ENCODE data around the gene ANKRD55. TPM values are rescaled to one million over a fixed set of nuclear protein-coding genes. Genes with fewer than 3 reads are reported as not detected.

The ANKRD55 gene
- total and polyA plus RNA-seq, 2 donors (not counting 1 experiment from before 2014, with no cell fraction given), result 0.07 TPM; not detected in 1

DNA sequence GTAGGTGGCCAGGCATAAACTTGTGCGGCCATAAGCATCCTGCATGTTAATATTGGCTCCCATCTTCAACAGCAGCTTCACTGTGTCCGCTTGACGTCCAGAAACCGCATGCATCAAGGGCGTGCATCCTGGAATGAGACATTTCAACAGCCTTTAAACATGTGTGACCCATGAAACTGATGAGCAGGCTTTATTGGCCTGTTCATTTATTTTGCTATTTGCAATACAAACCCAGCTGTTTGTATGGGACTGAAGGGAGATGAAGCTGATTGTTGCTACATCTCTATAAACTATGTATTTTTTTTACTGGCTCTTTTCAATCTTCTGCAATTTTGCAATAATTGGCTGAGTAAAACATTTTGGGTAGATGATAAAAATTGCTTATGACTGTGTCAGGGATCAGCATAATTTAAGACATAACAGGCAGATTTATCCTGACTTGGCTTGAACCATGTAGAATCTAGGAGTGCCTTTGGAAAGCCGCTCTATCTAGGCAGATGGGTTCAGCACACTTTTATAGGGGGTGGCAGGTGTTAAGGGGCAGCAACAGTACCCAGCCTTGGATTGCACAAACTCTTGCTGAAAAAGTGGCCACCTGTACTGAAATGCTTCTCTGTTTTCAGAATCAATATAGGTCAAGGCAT is 56.9 kb downstream of the ANKRD55 start:
- Mint-ChIP-seq H3K9me3 (ENCODE audit: insufficient read depth) (no peaks in the 10 kb centered on the region), H3K27ac (no peak overlapping the region), H3K4me3 (no peak overlapping the region), H3K4me1 (no peaks in the 10 kb centered on the region), H3K27me3 (peaks cover 21% of the 10 kb centered on the region)
- Histone ChIP-seq H3K4me3 (ENCODE audit: control extremely low read depth in 1 of 5, extremely low read depth in 1 of 5, insufficient read depth in 1 of 5, low read depth in 2 of 5, low read length in 4 of 5) (no peak overlapping the region), H3K79me2 (ENCODE audit: control insufficient read depth, insufficient read depth, low read length) (no peaks in the 10 kb centered on the region), H3K36me3 (replicated peaks in 1 of 2; ENCODE audit: control extremely low read depth in 1 of 2, control insufficient read depth in 1 of 2, extremely low read depth in 1 of 2, insufficient read depth in 2 of 2, low read length in 1 of 2) (no peaks in the 10 kb centered on the region), H4K20me1 (ENCODE audit: control insufficient read depth, insufficient read depth, low read length, poor library complexity, severe bottlenecking) (no peaks in the 10 kb centered on the region), H3K27ac (ENCODE audit: low read length in 2 of 2) (no peak overlapping the region), H3K4me2 (replicated peaks; ENCODE audit: low read depth, low read length, poor library complexity, severe bottlenecking) (no peak overlapping the region), H3K4me1 (ENCODE audit: control insufficient read depth in 2 of 2, insufficient read depth in 2 of 2, low read length in 2 of 2) (no peaks in the 10 kb centered on the region), H3K9me3 (ENCODE audit: control extremely low read depth in 1 of 3, control insufficient read depth in 2 of 3, insufficient read depth in 1 of 3, low read length in 2 of 3) (no peaks in the 10 kb centered on the region), H2AFZ (ENCODE audit: insufficient read depth, low read depth, low read length, poor library complexity, severe bottlenecking) (no peak overlapping the region), H3K27me3 (replicated peaks in 1 of 4; ENCODE audit: control extremely low read depth in 1 of 4, control insufficient read depth in 3 of 4, insufficient read depth in 4 of 4, low read length in 3 of 4) (peaks cover 0 to 6% (median 0%) of the 10 kb centered on the region in 4 experiments), H3K9ac (ENCODE audit: low read length) (no peak overlapping the region)
- CTCF ChIA-PET, result no interaction called here
- intact Hi-C loops (cut with micrococcal nuclease), result no loop called here
- POLR2A ChIA-PET, result no interaction called here
- no peak for DNase-seq
- no peak for ATAC-seq (ENCODE audit: low read depth)
- TF ChIP-seq EZH2 (IDR thresholded peaks at IDR 0.05; ENCODE audit: borderline replicate concordance, insufficient read depth, low read depth, low read length, poor library complexity, severe bottlenecking), result no peak
- TF ChIP-seq, protein P1, sequence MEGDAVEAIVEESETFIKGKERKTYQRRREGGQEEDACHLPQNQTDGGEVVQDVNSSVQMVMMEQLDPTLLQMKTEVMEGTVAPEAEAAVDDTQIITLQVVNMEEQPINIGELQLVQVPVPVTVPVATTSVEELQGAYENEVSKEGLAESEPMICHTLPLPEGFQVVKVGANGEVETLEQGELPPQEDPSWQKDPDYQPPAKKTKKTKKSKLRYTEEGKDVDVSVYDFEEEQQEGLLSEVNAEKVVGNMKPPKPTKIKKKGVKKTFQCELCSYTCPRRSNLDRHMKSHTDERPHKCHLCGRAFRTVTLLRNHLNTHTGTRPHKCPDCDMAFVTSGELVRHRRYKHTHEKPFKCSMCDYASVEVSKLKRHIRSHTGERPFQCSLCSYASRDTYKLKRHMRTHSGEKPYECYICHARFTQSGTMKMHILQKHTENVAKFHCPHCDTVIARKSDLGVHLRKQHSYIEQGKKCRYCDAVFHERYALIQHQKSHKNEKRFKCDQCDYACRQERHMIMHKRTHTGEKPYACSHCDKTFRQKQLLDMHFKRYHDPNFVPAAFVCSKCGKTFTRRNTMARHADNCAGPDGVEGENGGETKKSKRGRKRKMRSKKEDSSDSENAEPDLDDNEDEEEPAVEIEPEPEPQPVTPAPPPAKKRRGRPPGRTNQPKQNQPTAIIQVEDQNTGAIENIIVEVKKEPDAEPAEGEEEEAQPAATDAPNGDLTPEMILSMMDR (IDR thresholded peaks at IDR 0.05), result no peak
- WGBS (ENCODE audit: insufficient coverage), result 93% methylated on average over 5 of the region's 6 CpGs

DNA sequence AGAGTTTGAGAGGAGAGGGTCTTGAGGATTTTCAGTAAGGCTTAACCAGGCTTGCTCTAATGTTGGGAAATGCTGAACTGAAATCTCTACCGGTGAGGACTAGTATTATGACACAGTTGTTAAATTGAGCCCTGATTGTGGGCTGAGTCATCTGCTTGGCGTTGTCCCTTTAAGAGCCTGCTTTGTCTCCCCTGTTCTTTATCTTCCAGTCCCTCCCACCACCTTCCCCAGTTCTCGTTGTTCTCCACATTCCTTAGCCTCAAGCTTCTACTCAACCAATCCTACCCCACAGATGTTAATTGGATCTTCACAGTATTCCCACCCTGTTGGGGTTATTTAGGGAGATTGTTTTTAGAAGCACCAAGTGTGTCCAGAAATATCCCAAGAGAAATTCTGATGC is 57.6 kb downstream of the ANKRD55 start:
- Histone ChIP-seq H4K20me1 (ENCODE audit: control insufficient read depth, insufficient read depth, low read length, poor library complexity, severe bottlenecking) (no peaks in the 10 kb centered on the region), H3K4me2 (replicated peaks; ENCODE audit: low read depth, low read length, poor library complexity, severe bottlenecking) (no peak overlapping the region), H3K27ac (ENCODE audit: low read length in 2 of 2) (no peak overlapping the region), H3K9ac (ENCODE audit: low read length) (no peak overlapping the region), H2AFZ (ENCODE audit: insufficient read depth, low read depth, low read length, poor library complexity, severe bottlenecking) (no peak overlapping the region), H3K27me3 (replicated peaks in 1 of 4; ENCODE audit: control extremely low read depth in 1 of 4, control insufficient read depth in 3 of 4, insufficient read depth in 4 of 4, low read length in 3 of 4) (peaks cover 0 to 6% (median 0%) of the 10 kb centered on the region in 4 experiments), H3K36me3 (replicated peaks in 1 of 2; ENCODE audit: control extremely low read depth in 1 of 2, control insufficient read depth in 1 of 2, extremely low read depth in 1 of 2, insufficient read depth in 2 of 2, low read length in 1 of 2) (no peaks in the 10 kb centered on the region), H3K9me3 (ENCODE audit: control extremely low read depth in 1 of 3, control insufficient read depth in 2 of 3, insufficient read depth in 1 of 3, low read length in 2 of 3) (no peaks in the 10 kb centered on the region), H3K4me3 (ENCODE audit: control extremely low read depth in 1 of 5, extremely low read depth in 1 of 5, insufficient read depth in 1 of 5, low read depth in 2 of 5, low read length in 4 of 5) (no peak overlapping the region), H3K79me2 (ENCODE audit: control insufficient read depth, insufficient read depth, low read length) (no peaks in the 10 kb centered on the region), H3K4me1 (ENCODE audit: control insufficient read depth in 2 of 2, insufficient read depth in 2 of 2, low read length in 2 of 2) (no peaks in the 10 kb centered on the region)
- Mint-ChIP-seq H3K9me3 (ENCODE audit: insufficient read depth) (no peaks in the 10 kb centered on the region), H3K27ac (no peak overlapping the region), H3K4me1 (no peaks in the 10 kb centered on the region), H3K4me3 (no peak overlapping the region), H3K27me3 (peaks cover 27% of the 10 kb centered on the region)
- TF ChIP-seq, protein P1 (IDR thresholded peaks at IDR 0.05), result no peak
- TF ChIP-seq EZH2 (IDR thresholded peaks at IDR 0.05; ENCODE audit: borderline replicate concordance, insufficient read depth, low read depth, low read length, poor library complexity, severe bottlenecking), result no peak
- WGBS (ENCODE audit: insufficient coverage), result 90% methylated on average over 1 of the region's 3 CpGs
- CTCF ChIA-PET, result no interaction called here
- intact Hi-C loops (cut with micrococcal nuclease), result no loop called here
- ATAC-seq (ENCODE audit: low read depth), result no peak
- DNase-seq, result no peak
- POLR2A ChIA-PET, result no interaction called here

Measured in B cell (primary cell).